GM12892 (cell line): Measurements from ENCODE around the gene TMEM232.

ENCODE experiments used
- POLR2A ChIP-seq: IDR thresholded peaks from 2 replicates; pipeline ENCODE4 v1.6.1; 2011; ENCODE audit warnings: low read depth, low read length, control low read depth
- TAF1 ChIP-seq: IDR thresholded peaks from 2 replicates; pipeline ENCODE4 v1.6.1; 2011; ENCODE audit warnings: low read depth, mild to moderate bottlenecking, control low read depth, low read length, borderline replicate concordance

GRCh38 chr5:110525762-110526161 is 200.7 kb downstream of the TMEM232 start:
- TF ChIP-seq TAF1 (no peak), POLR2A (no peak)
